Testis (tissue), 3 donors: ENCODE data around the gene RPL41. TPM values are rescaled to one million over a fixed set of nuclear protein-coding genes. Genes with fewer than 3 reads are reported as not detected.

ENCODE experiments used
- DNase-seq: peaks from one replicate; pipeline ENCODE4 v3.0.0-alpha.2; 2019
- H3K27ac ChIP-seq, 2 donors: fragments of 200-600 bp; sonication (generic); one replicate each; pipeline ENCODE4 v1.5.1; 2019
- H3K27me3 ChIP-seq: fragments of 200-600 bp; sonication (generic); one replicate; pipeline ENCODE4 v1.5.1; 2019
- H3K36me3 ChIP-seq: fragments of 200-600 bp; sonication (generic); one replicate; pipeline ENCODE4 v1.5.1; 2017; ENCODE audit warnings: low read depth; ENCODE audit errors: missing control alignments
- H3K4me1 ChIP-seq: fragments of 200-600 bp; sonication (generic); one replicate; pipeline ENCODE4 v1.5.1; 2019
- H3K4me3 ChIP-seq, 2 donors: fragments of 200-600 bp; sonication (generic); one replicate each; pipeline ENCODE4 v1.5.1; 2017 to 2019
- H3K9me3 ChIP-seq: fragments of 200-600 bp; sonication (generic); one replicate; pipeline ENCODE4 v1.5.1; 2017
- POLR2A ChIP-seq: fragments of 450-650 bp; IDR thresholded peaks from one replicate; pipeline ENCODE4 v1.6.1; 2017; ENCODE audit warnings: antibody characterized with exemption, mild to moderate bottlenecking, moderate library complexity
- WGBS, 2 donors: methylation state at CpG; one replicate each; pipeline ENCODE4 v1.1.5; 2018; 5-methylcytosine and 5-hydroxymethylcytosine counted together
- intact Hi-C: fragments of 100-400 bp; cut with DNase I; formaldehyde crosslinking; loops from one replicate; pipeline ENCODE4 v1.15.1; 2023; ENCODE audit warnings: low total_unique reads
- polyA plus RNA-seq: library from polyadenylated mRNA; stranded (reverse); fragments of 350-450 nt; fragmentation: Illumina TruSeq; extraction: RNeasy Lipid Tissue Mini Kit (QIAGEN cat#74804); gene quantifications from one replicate; pipeline ENCODE4 v1.2.3, GENCODE V29; 2014; ENCODE audit warnings: low read depth, low replicate concordance; ENCODE audit not compliant: insufficient read depth
- total RNA-seq, 2 donors: library from RNA; depleted of rRNA; stranded (reverse); fragments of >200 nt; gene quantifications; one replicate each; pipeline ENCODE4 v1.2.3, GENCODE V29; 2016
- TF ChIP-seq, protein P1 (sequence below), 3 experiments: fragments of 450-650 bp in 2 of 3; fragments of 200-600 bp in 1 of 3; sonication (generic) in 1 of 3; IDR thresholded peaks; one replicate each; pipeline ENCODE4 v1.5.1; 2016 to 2019; ENCODE audit warnings: antibody characterized with exemption in 3 of 3, mild to moderate bottlenecking in 2 of 3, moderate library complexity in 1 of 3

RPL41 gene
- total and polyA plus RNA-seq, 3 donors from 2014 or later = 1,066 to 2,323 (median 1,985) TPM

DNA sequence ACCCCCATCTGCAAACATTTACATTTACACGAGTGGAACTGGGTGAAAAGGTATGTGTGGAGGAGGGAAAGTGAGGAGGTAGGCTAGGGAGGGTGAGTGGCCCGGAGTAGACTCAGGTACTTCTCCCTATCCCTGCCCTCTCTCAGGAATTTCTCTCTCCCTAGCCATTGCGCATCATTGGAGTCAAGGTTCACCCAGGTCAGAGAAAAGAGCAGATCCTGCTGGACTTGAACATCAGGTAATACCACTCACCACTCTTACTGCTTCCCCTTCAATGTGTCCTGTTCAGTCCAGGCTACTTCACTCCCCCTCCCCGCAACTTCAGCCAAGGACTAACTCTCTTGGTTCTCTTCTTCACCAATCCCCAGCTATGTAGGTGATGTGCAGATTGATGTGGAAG, 14.4 kb downstream of the RPL41 start:
- Histone ChIP-seq H3K36me3 (no peaks in the 10 kb centered on the region), H3K4me1 (peaks cover 25% of the 10 kb centered on the region), H3K4me3 (no peak overlapping the region), H3K9me3 (no peaks in the 10 kb centered on the region), H3K27me3 (no peaks in the 10 kb centered on the region), H3K27ac (no peak overlapping the region)
- no peak for DNase-seq
- TF ChIP-seq POLR2A = no peak
- TF ChIP-seq, protein P1, sequence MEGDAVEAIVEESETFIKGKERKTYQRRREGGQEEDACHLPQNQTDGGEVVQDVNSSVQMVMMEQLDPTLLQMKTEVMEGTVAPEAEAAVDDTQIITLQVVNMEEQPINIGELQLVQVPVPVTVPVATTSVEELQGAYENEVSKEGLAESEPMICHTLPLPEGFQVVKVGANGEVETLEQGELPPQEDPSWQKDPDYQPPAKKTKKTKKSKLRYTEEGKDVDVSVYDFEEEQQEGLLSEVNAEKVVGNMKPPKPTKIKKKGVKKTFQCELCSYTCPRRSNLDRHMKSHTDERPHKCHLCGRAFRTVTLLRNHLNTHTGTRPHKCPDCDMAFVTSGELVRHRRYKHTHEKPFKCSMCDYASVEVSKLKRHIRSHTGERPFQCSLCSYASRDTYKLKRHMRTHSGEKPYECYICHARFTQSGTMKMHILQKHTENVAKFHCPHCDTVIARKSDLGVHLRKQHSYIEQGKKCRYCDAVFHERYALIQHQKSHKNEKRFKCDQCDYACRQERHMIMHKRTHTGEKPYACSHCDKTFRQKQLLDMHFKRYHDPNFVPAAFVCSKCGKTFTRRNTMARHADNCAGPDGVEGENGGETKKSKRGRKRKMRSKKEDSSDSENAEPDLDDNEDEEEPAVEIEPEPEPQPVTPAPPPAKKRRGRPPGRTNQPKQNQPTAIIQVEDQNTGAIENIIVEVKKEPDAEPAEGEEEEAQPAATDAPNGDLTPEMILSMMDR (IDR thresholded peaks at IDR 0.05) = no peak
- intact Hi-C loops = no loop called here
- WGBS, 2 donors = 81 to 85% methylated on average over 4 of the region's 4 CpGs

DNA sequence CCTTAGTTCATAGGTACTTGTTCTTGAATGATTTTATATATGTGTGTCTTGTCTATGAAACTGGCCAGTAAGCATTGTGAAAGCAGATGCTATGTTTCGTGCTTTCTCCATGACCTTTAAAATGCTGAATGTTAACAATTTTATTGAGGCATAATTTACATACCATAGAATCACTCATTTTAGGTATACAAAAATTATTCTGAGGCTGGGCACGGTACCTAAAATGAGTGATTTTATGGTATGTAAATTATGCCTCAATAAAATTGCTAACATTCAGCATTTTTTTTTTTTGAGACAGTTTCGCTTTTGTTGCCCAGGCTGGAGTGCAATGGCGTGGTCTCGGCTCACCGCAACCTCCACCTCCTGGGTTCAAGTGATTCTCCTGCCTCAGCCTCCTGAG, 18.5 kb downstream of the RPL41 start:
- WGBS, 2 donors = 96 to 97% methylated on average over 6 of the region's 6 CpGs
- Histone ChIP-seq H3K36me3 (no peaks in the 10 kb centered on the region), H3K27ac (no peak overlapping the region), H3K4me1 (peaks cover 4% of the 10 kb centered on the region), H3K4me3 (no peak overlapping the region), H3K27me3 (no peaks in the 10 kb centered on the region), H3K9me3 (no peaks in the 10 kb centered on the region)
- TF ChIP-seq, protein P1 (IDR thresholded peaks at IDR 0.05) = no peak
- TF ChIP-seq POLR2A = no peak
- DNase-seq = no peak
- intact Hi-C loops = no loop called here

DNA sequence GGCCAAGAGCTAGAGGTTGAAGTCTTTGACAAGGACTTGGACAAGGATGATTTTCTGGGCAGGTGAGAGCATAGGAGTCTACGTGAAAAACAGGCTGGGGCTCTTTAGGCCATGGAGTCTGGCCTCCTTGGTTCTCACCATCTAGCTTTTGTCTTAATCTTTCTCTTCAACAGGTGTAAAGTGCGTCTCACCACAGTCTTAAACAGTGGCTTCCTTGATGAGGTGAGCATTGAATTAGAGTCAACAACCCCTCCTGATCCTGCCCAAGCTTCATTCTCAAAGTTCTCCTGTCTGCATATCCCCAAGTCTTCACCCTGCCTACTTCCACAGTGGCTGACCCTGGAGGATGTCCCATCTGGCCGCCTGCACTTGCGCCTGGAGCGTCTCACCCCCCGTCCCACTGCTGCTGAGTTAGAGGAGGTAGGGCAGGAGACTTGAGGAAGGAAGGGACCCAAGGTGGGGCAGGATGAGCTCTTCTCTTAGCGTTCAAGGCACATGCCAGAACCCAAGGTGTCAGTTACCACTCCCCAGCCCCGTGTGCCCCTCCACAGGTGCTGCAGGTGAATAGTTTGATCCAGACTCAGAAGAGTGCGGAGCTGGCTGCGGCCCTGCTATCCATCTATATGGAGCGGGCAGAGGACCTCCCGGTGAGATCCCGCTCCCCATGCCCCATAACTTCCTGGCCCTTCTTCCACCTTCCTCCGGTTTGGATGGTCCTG, 21.6 kb downstream of the RPL41 start:
- WGBS, 2 donors = 86 to 96% methylated on average over 13 to 14 of the region's 14 CpGs
- Histone ChIP-seq H3K4me3 (no peak overlapping the region), H3K27ac (no peak overlapping the region), H3K9me3 (no peaks in the 10 kb centered on the region), H3K36me3 (no peaks in the 10 kb centered on the region), H3K27me3 (no peaks in the 10 kb centered on the region), H3K4me1 (no peaks in the 10 kb centered on the region)
- intact Hi-C loops = no loop called here
- no peak for DNase-seq
- TF ChIP-seq POLR2A = no peak
- TF ChIP-seq, protein P1 (IDR thresholded peaks at IDR 0.05) = no peak

DNA sequence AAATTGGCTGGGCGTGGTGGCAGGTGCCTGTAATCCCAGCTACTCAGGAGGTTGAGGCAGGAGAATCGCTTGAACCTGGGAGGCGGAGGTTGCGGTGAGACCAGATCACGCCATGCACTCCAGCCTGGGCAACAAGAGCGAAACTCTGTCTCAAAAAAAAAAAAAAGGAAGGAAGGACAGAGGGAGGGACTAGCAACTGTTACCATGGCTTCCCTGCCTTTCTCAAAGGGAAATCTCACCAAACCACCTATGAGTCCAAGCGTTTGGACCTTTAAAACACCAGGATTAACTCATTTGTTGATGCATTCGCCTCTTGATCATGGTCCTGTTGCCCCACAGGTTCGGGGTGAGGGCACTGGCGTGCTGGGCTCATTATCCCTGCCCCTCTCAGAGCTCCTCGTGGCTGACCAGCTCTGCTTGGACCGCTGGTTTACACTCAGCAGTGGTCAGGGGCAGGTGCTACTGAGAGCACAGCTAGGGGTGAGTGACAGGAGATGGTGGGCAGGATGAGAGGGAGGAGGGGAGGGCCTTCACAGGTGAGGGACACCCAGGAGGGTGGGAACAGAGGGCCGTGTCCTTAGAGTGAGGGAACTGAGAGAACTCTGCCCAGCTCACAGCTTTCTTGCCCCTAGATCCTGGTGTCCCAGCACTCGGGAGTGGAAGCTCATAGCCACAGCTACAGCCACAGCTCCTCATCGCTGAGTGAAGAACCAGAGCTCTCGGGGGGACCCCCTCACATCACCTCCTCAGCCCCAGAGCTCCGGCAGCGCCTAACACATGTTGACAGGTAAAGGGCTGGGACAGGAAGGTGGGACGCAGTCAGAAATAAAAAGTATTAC, 25.7 kb downstream of the RPL41 start:
- Histone ChIP-seq H3K36me3 (no peaks in the 10 kb centered on the region), H3K4me1 (peaks cover 13% of the 10 kb centered on the region), H3K27me3 (no peaks in the 10 kb centered on the region), H3K27ac (no peak overlapping the region), H3K4me3 (no peak overlapping the region), H3K9me3 (no peaks in the 10 kb centered on the region)
- TF ChIP-seq, protein P1 (IDR thresholded peaks at IDR 0.05) = no peak
- TF ChIP-seq POLR2A = no peak
- WGBS, 2 donors = 85 to 94% methylated on average over 19 of the region's 19 CpGs
- no peak for DNase-seq
- intact Hi-C loops = no loop called here
